ENCODE data around the gene HLA-DRA.

DNA sequence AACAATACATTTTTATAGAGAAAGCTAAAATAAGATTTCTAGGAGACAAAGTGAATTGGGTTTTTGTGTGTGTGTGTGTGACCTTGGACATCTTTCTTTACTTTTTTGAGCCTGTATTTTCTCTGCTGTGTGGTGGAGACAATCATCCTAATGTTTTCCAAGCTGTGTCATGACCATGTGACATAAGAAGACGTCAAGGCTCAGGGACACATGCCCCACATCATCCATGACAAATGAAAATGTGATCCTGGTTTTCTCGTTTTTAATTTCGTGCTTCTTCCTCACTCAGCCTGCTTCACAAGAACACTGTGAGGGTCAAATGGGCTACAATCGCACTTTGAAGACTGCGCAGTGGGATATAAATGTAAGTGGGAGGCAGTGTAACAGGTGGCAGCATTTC, 28.8 kb upstream of the HLA-DRA start:
- TF ChIP-seq CTCF (IDR thresholded peaks at IDR 0.05), result no peak
- TF ChIP-seq POLR2A (IDR thresholded peaks at IDR 0.05), result no peak
- no peak for TF ChIP-seq EP300 (IDR thresholded peaks at IDR 0.05)
